SIG-M5 treated with dmso at 0.1 percent for 504 hours (cell line): ENCODE data around the gene APBB2.
"Not testable (repeated sequence)": the region's sequence is repeated elsewhere in the genome, so short reads cannot be mapped to it uniquely, and the experiment has no call there.

ENCODE experiments used
- DNase-seq: peaks from one replicate; lab custom pipeline; 2025; ENCODE audit not compliant: unreplicated experiment; lab: John Stamatoyannopoulos, UW

The APBB2 gene

GRCh38 chr4:40840255-40840984 is 373.9 kb downstream of the APBB2 start:
- no peak for DNase-seq

- DNase-seq, result no peak
Measured at GRCh38 chr4:40838742-40839141, 375.6 kb downstream of the APBB2 start.

- DNase-seq, result no peak
Measured at GRCh38 chr4:40837094-40837870, 377.1 kb downstream of the APBB2 start.

GRCh38 chr4:40833212-40833611 is 381.1 kb downstream of the APBB2 start:
- no peak for DNase-seq

- DNase-seq, result no peak
Measured at GRCh38 chr4:40832175-40832574, 382.2 kb downstream of the APBB2 start.

- no peak for DNase-seq
Measured at GRCh38 chr4:40831146-40831907, 383.0 kb downstream of the APBB2 start.

GRCh38 chr4:40829586-40829985 is 384.8 kb downstream of the APBB2 start:
- DNase-seq, result no peak

GRCh38 chr4:40828661-40829060 is 385.7 kb downstream of the APBB2 start:
- no peak for DNase-seq

GRCh38 chr4:40827758-40828157 is 386.6 kb downstream of the APBB2 start:
- no peak for DNase-seq

GRCh38 chr4:40826821-40827220 is 387.5 kb downstream of the APBB2 start:
- no peak for DNase-seq

GRCh38 chr4:40825014-40825838 is 389.1 kb downstream of the APBB2 start:
- no peak for DNase-seq

GRCh38 chr4:40822420-40823166 is 391.7 kb downstream of the APBB2 start:
- DNase-seq, result no peak

- DNase-seq, result no peak
Measured at GRCh38 chr4:40820101-40820500, 394.2 kb downstream of the APBB2 start.

- DNase-seq, result not testable (repeated sequence)
Measured at GRCh38 chr4:40817157-40817556, 397.2 kb downstream of the APBB2 start.

- no peak for DNase-seq
Measured at GRCh38 chr4:40812856-40813255, 401.5 kb downstream of the APBB2 start.

- DNase-seq, result peak; percentile 21
Measured at GRCh38 chr4:40812386-40812785, 402.0 kb downstream of the APBB2 start.

- peak; percentile 85 for DNase-seq
Measured at GRCh38 chr4:40811956-40812355, 402.4 kb downstream of the APBB2 start.

- no peak for DNase-seq
Measured at GRCh38 chr4:40808926-40809457, 405.4 kb downstream of the APBB2 start.

GRCh38 chr4:40804598-40804997 is 409.7 kb downstream of the APBB2 start:
- DNase-seq, result no peak

- DNase-seq, result no peak
Measured at GRCh38 chr4:40800064-40800463, 414.3 kb downstream of the APBB2 start.
